ENCODE data around the gene FCHO1.

The FCHO1 gene

DNA sequence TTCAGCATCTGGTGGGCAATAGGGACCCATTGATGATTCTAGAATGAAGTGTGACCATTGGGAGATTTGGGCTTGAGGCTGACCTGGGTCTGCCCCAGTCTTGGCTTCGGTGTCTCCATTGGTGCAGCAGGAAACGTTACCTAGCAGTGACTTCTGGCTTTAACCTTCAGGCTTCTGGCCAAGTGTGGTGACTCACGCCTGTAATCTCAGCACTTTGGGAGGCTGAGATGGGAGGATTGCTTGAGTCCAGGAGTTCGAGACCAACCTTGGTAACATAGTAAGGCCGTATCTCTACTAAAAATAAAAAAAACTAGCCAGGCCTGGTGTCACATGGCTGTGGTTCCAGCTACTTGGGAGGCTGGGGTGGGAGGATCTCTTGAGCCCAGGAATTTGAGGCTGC, 7.2 kb downstream of the FCHO1 start:
- no peak for DNase-seq (ENCODE audit: low read depth)
- no peak for TF ChIP-seq POLR2A (IDR thresholded peaks at IDR 0.05; ENCODE audit: extremely low read depth, insufficient read length)
- TF ChIP-seq, protein P1, sequence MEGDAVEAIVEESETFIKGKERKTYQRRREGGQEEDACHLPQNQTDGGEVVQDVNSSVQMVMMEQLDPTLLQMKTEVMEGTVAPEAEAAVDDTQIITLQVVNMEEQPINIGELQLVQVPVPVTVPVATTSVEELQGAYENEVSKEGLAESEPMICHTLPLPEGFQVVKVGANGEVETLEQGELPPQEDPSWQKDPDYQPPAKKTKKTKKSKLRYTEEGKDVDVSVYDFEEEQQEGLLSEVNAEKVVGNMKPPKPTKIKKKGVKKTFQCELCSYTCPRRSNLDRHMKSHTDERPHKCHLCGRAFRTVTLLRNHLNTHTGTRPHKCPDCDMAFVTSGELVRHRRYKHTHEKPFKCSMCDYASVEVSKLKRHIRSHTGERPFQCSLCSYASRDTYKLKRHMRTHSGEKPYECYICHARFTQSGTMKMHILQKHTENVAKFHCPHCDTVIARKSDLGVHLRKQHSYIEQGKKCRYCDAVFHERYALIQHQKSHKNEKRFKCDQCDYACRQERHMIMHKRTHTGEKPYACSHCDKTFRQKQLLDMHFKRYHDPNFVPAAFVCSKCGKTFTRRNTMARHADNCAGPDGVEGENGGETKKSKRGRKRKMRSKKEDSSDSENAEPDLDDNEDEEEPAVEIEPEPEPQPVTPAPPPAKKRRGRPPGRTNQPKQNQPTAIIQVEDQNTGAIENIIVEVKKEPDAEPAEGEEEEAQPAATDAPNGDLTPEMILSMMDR (IDR thresholded peaks at IDR 0.05; ENCODE audit: low read depth, low read length) = no peak
- no peak for TF ChIP-seq MYC (IDR thresholded peaks at IDR 0.05; ENCODE audit: low read depth, low read length)
- TF ChIP-seq, protein P2, sequence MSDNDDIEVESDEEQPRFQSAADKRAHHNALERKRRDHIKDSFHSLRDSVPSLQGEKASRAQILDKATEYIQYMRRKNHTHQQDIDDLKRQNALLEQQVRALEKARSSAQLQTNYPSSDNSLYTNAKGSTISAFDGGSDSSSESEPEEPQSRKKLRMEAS (IDR thresholded peaks at IDR 0.05; ENCODE audit: low read depth, low read length) = no peak
- H3K4me3 ChIP-seq (ENCODE audit: low read depth, low read length) = no peak overlapping the region

DNA sequence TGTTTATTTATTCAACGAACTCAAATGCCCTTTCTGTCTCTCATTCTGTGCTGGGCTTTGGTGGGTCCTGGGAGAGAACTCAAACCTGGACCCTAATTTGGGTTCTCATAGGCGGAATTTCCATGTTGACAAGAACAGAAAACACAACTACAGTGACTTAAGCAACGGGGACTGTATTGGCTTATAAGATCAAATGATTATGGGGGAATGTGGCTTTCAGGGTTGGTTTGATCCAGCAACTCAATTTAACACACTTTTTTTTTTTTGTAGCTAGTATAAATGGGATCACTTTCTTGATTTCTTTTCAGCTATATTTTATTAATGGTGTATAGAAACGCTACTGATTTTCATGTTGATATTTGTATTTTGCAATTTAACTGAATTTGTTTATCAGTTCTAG, 9.9 kb downstream of the FCHO1 start:
- TF ChIP-seq, protein P2 (IDR thresholded peaks at IDR 0.05; ENCODE audit: low read depth, low read length) = no peak
- no peak for TF ChIP-seq MYC (IDR thresholded peaks at IDR 0.05; ENCODE audit: low read depth, low read length)
- TF ChIP-seq, protein P1 (IDR thresholded peaks at IDR 0.05; ENCODE audit: low read depth, low read length) = no peak
- no peak for TF ChIP-seq POLR2A (IDR thresholded peaks at IDR 0.05; ENCODE audit: extremely low read depth, insufficient read length)
- no peak overlapping the region for H3K4me3 ChIP-seq (ENCODE audit: low read depth, low read length)
- no peak for DNase-seq (ENCODE audit: low read depth)

DNA sequence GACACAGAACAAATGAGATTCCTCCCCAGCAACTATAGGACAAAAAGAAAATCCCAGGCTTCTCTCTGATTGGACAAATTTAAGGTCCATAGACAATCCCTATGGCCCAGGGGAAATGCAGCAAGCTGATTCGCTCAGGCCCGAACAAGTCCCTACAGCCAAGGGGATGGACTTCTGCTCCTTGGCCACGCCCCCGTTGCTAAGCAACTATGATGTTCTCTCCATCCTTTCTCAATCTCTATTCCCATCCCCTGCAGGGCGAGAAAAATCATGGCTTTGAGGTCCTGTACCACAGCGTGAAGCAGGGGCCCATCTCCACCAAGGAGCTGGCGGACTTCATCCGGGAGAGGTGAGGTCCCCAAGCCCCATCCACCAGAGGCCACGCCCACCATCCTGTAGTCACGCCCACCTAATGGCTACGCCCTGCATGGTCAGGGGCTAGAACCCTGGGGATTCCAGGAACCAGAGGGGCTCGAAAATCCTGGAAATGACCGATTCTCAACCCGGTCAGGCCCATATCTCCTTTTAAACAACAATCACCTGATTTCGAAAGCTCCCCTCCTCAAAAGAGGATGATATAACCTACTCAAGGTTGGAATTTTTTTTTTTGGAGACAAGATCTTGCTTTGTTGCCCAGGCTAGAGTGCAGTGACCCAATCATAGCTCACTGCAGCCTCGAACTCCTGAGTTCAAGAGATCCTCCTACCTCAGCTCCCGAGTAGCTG, 11.4 kb downstream of the FCHO1 start:
- peak; percentile 61 for DNase-seq (ENCODE audit: low read depth)
- TF ChIP-seq, protein P2 (IDR thresholded peaks at IDR 0.05; ENCODE audit: low read depth, low read length) = no peak
- TF ChIP-seq POLR2A (IDR thresholded peaks at IDR 0.05; ENCODE audit: extremely low read depth, insufficient read length) (no peak), MYC (IDR thresholded peaks at IDR 0.05; ENCODE audit: low read depth, low read length) (no peak)
- TF ChIP-seq, protein P1 (IDR thresholded peaks at IDR 0.05; ENCODE audit: low read depth, low read length) = no peak

DNA sequence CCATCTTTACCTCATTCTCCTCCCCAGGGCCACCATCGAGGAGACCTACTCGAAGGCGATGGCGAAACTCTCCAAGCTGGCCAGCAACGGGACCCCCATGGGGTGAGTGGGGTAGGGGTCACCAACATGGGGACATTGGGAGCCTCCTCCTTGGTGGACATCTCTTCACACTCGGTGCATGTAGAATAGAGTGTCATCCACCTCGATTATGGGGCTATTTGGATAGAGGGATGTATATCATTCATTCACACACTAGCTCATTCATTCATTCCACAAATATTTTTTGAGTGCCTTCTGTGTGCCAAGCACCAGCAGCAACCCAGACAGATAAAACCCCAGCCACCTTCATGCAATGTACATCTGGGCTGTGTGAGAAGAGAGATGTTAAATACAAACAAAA, 13.1 kb downstream of the FCHO1 start:
- TF ChIP-seq, protein P2 (IDR thresholded peaks at IDR 0.05; ENCODE audit: low read depth, low read length) = no peak
- TF ChIP-seq POLR2A (IDR thresholded peaks at IDR 0.05; ENCODE audit: extremely low read depth, insufficient read length) (no peak), MYC (IDR thresholded peaks at IDR 0.05; ENCODE audit: low read depth, low read length) (no peak)
- TF ChIP-seq, protein P1 (IDR thresholded peaks at IDR 0.05; ENCODE audit: low read depth, low read length) = no peak

More for the DNA sequence above, 11.4 kb downstream of the FCHO1 start:
- H3K4me3 ChIP-seq (ENCODE audit: low read depth, low read length) = no peak overlapping the region

DNA sequence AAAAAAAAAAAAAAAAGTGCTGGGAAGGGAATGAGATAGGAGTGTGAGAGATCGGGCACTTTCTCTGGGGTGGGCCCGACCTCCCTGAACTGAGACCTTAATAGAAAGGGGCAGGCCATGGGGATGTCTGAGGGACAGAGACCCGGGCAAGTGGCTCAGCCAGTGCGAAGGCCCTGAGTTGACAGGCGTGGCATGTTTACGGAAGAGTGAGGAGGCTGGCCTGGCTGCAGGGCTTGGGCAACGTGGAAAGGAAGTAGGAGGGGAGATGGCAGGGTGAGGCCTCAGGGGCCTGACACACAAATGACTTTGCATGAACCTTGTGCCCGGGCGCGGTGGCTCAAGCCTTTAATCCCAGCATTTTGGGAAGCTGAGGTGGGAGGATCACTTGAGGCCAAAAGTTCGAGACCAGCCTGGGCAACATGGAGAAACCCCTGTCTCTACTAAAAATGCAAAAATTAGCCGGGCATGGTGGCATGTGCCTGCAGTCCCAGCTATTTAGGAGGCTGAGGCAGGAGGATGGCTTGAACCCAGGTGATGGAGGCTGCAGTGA, 13.9 kb downstream of the FCHO1 start:
- no peak for DNase-seq (ENCODE audit: low read depth)
- TF ChIP-seq MYC (IDR thresholded peaks at IDR 0.05; ENCODE audit: low read depth, low read length) = no peak
- TF ChIP-seq, protein P2 (IDR thresholded peaks at IDR 0.05; ENCODE audit: low read depth, low read length) = peak; percentile 56

More for the DNA sequence above, 13.1 kb downstream of the FCHO1 start:
- DNase-seq (ENCODE audit: low read depth) = no peak
- no peak overlapping the region for H3K4me3 ChIP-seq (ENCODE audit: low read depth, low read length)

DNA sequence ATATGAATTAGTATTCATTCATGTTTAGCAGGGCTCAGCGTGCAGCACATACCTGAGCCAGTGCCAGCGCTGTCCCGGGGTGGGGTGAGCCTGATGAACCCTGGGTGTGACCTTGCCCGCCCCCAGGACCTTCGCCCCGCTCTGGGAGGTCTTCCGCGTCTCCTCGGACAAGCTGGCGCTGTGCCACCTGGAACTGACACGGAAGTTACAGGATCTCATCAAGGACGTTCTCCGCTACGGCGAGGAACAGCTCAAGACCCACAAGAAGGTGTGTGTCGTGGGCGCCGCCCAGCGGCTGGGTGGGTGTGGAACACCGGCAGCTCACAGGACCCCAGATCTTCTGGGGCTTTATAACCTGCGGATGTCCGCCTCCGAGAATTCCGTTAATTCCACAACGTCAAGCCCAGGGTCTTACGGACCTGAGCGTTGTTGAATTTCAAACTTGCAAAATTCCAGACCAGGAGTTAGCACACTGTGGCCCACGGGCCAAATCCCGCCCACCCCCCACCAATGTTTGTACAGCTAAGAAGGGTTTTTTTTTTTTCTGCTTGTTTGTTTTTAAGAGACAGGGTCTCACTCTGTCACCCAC, 15.4 kb downstream of the FCHO1 start:
- no peak for DNase-seq (ENCODE audit: low read depth)
- H3K4me3 ChIP-seq (ENCODE audit: low read depth, low read length) = no peak overlapping the region
- TF ChIP-seq, protein P2 (IDR thresholded peaks at IDR 0.05; ENCODE audit: low read depth, low read length) = no peak
- TF ChIP-seq POLR2A (IDR thresholded peaks at IDR 0.05; ENCODE audit: extremely low read depth, insufficient read length) (no peak), MYC (IDR thresholded peaks at IDR 0.05; ENCODE audit: low read depth, low read length) (no peak)
- TF ChIP-seq, protein P1 (IDR thresholded peaks at IDR 0.05; ENCODE audit: low read depth, low read length) = no peak

More for the DNA sequence above, 13.9 kb downstream of the FCHO1 start:
- no peak overlapping the region for H3K4me3 ChIP-seq (ENCODE audit: low read depth, low read length)
